GM21381 (cell line): ENCODE results near the gene ITGA6.

Experiments
- ATAC-seq: cut with Tn5 transposase; IDR thresholded peaks from one replicate; pipeline ENCODE4 v1.9.1; 2021; ENCODE audit warnings: mild to moderate bottlenecking, moderate library complexity; ENCODE audit not compliant: unreplicated experiment

ITGA6 gene

DNA sequence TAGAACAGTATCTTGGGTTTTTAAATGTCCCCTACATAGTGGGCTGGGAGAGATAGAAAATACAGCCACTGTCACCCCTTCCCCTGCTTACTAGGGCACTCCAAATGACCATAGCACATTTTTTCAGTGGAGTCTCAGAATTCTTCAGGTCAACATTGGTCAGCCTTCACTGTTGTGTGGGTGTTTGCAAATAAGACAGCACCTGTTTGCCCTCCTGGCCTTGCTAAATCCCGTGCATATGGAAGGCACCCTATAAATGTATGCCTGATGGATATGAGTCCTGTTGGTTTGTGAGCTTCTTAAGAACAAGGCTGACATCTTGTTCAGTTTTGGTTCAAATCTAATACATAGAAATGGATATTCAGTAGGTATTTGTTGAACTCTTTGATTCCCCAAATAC is 12.5 kb downstream of the ITGA6 start:
- ATAC-seq: no peak

GRCh38 chr2:172440795-172441194 is 13.4 kb downstream of the ITGA6 start:
- no peak for ATAC-seq

DNA sequence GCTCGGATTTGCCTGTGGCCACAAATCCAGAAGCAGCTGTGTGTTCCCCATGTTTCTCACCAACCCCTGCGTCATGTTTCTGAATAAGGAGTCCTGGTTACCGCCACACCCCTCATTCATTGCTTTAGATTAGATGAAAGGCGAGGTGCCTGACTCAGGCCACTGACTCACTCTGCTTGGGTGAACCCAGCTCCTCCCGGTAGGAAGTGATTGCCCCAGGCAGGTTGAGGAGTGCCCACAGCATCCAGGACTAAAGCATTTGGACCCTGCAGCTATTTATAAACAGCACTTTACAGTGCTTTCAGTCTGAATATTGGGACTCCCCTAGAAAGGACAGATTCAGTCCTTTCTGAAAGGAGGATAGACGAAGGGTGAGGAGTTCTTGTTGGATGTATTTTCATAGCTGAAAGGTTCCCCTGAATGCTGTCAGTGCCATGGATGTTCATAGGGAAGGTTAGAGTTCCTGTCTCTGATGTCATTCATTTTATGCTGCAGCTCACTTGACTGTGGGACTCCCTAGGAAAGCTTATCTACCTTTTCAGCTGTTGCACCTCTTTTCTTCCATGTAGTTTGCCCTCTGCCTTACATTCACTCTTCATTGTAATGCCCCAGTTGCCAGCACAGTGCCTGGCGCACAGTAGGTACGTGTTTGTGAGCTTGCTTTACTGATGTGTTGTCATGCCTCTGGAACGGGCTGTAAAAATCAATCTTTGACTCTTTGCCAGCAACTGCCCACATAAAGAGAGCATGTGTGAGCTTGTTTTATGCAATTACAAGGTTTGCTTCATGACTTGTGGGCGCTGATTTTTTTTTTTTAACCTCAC is 14.9 kb downstream of the ITGA6 start:
- no peak for ATAC-seq

GRCh38 chr2:172445851-172446250 is 18.5 kb downstream of the ITGA6 start:
- ATAC-seq: no peak

GRCh38 chr2:172446474-172447063 is 19.2 kb downstream of the ITGA6 start:
- ATAC-seq: no peak

GRCh38 chr2:172447811-172448493 is 20.6 kb downstream of the ITGA6 start:
- no peak for ATAC-seq

DNA sequence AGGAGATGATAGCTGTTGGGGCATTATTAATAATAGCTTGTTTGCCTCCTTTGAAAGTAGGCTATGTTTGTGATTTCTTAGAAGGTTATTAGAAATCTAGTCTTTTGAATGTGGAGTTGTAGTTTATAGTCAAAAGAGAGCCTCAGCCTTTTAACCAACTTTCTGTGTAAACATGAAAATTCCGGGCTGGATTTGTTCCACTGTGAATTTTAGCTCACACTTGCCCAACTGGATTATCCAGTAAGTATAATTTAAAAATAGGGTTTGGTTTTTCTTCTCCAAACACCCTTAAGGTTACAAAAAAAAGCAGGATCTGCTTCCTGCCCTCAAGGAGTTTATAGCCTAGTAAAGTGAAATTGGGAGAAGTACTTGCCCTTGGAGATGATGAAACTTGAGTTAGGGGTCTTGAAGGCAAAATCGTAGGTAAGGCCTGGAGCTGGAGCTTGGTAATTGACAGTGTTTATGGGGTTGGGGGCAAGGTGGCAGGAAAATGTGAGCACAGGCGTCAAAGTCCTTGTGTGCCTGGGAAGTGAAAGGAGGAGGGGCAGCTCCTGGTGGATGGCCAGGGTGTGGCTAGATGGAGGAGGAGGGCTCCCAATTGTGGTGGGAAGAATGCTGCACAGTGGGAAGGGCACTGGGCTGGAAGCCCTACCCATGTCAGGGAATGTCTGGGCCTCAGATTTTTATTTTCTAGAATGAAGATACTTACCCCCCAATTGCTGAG is 21.3 kb downstream of the ITGA6 start:
- ATAC-seq: no peak

DNA sequence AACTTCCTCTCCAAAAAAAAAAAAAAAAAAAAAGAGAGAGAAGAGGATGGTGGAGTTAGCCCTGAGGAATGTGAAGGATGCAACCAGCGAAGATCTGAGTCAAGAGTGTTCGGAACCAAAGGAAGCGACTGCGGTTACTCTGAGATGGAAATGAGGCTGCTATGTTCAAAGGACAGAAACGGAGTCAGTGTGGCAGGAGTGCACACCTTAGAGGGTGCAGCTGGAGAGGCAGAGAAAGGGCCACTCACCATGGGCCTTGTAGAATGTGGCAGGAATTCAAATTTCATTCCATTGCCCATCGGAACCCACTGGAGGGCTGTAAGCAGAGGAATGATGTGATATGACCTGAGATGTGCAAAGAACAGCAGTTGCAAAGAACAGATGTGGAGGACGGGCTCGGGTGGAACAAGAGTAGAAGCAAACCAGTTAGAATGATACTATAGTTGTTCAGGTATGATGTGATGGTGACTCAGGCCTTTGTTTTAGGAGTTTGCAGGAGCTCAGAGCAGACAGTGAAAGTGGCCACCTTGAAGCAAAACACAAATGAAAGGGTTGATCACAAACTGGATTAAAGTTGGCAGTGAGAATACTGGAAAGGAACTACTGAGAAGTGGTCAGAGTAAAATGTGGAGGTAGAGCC is 22.6 kb downstream of the ITGA6 start:
- no peak for ATAC-seq

DNA sequence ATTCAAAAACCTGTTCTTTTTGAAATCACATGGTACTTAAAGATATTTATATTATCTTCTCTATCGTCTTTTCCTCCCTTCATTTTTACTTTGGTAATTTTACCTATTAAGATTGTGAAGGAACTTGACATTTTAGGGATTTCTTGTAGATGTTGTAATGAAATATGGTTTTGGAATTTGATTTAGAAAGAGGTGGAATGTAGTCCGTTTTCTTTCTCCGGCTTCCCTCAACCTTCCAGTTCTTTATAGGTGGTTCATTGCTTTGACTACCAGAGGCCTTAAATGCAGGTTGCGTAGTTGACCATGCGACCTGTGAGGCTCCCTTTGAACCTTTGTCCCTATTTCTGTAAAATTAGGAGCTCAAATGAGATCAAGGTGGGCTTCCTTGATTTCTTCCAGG is 24.5 kb downstream of the ITGA6 start:
- no peak for ATAC-seq

DNA sequence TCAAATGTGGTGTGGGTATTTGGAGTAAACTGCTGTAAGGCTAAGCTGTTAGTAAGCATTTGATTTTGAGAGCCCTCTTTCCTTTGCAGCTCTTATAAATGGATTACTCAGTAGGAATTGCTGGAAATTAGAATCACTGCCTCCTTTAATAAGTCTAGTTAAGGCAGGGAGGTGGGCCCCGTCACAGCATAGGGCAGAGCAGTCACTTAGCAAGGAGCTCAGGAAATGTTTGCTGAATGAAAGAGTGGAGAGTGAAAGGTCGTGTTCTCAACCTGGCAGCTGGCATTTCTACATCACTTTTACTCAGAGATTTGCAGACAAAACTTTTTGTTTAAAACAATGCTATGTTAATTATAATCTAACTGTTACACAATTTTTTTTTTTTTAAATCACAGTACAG is 25.5 kb downstream of the ITGA6 start:
- no peak for ATAC-seq

DNA sequence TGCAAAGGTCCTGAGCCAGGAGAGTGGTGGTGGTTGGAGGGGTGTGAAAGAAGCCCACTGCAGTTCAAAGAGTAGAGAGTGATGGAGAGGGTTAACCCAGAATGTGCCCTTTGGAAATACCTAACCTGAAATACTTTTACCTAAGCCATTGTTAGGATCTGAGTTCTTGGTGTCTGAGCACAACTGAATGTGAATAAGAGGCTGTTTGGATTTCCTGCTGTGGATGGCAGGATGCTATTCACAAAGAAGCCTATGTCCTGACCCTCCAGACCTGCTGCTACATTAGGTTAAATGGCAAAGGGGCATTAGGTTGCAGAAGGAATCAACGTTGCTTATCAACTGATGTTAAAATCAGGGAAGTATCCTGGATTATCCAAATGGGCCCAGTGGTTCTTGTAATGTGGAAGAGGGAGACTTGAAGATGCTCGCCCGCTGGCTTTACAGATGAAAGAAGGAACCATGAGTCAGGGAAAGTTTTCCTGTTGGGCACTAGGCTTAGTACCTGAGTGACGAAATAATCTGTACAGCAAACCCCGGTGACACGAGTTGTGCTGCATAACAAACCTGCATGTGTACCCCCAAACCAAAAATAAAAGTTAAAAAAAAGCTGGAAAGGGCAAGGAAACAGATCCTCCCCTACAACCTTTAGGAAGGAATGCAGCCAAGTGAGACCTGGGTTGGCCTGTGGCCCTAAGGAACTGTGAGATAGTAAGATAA is 27.2 kb downstream of the ITGA6 start:
- ATAC-seq: no peak

DNA sequence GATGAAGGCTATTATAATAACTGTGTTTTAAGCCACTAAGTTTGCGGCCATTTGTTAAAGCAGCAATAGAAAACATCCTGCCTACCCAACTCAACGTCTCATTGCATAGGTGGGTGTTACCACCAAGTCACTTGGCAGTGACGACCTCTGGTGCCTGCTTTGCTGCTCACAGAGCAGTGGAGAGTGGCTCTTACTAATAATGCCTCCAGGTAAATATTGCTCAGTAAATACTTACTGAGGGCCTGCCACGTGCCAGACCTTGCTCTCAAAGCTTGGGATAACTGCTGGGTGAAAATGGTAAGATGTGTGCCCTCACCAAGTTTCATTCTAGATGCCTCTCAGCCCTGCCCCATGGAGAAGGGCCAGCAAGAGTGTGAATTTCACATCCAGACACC is 27.7 kb downstream of the ITGA6 start:
- ATAC-seq: no peak

- no peak for ATAC-seq
These were observed 28.6 kb downstream of the ITGA6 start for GRCh38 chr2:172456002-172456401.

GRCh38 chr2:172457536-172457935 is 30.1 kb downstream of the ITGA6 start:
- no peak for ATAC-seq

DNA sequence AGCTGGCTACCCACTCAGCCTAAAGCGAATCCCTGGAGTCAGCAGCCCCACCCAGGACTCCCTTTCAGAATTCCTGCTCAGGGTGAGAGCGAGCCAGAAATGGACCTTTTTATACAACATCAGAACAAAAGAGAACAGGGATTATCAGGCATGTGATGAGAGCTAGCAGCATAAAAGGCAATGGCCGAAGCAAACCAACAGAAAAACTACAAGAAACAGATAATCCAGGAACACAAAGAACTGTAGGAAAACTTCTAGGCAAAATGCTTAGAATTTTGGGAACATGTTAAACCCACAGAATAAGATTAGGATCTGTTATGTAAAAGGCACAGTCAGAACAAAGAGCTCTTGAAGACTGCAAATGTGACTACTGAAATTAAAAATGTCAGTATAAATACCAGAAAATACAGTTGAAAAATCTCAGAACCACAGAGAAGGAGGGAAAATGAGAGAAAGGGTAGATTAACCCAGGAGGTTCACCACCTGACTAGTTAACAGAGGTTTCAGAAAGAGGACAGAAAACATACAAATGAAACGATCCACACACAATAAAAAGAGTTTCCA is 31.3 kb downstream of the ITGA6 start:
- ATAC-seq: no peak

- no peak for ATAC-seq
These were observed 33.4 kb downstream of the ITGA6 start for GRCh38 chr2:172460780-172461201.

- no peak for ATAC-seq
These were observed 34.4 kb downstream of the ITGA6 start for GRCh38 chr2:172461591-172462372.

DNA sequence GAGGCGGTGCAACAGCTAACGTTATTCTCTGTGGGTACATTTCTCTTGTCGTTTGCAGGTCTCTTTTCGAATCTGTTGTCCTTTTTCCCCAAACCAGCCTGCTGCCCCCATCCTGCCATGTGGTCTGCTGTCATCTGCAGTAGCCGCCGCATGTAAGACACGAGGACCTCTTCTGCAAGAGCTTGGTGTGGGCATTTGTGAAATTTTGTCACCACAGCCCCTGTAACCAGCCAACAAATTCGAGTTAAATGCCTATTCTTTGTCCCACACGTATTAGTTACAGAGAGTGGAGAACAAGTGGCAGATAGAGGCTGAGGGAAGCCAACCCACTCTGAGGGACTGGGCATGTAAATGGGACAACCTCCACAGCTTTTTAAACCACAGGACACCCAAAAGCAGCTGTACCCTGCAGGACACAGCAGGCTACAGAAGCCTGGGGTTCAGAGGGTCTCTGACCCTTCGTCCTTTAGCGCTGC is 35.0 kb downstream of the ITGA6 start:
- ATAC-seq: no peak

DNA sequence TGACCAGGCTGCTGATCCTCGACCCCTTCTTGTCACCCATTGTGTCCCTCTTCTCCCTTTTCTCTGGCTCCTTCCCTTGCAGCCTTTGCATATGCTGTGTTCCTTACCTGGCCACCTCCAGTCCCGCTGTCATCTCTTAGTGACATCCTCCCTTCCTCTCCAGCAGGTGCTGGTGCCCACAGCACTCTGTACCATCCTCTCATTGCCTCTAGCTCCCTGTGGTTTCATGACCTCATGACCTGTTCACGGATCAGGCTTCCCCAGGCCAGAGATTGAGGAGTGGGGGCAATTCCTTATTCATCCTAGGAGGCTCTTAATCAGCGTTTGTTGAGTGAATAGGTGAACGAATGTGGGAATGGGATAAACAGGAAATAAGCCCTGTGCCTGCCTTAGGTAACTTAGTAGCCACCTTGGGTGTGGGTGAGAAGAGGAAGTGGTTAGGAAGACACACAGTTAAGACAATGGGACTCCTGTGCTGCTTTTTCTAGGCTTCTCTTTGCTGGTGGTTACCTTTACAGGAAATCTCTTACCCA is 35.5 kb downstream of the ITGA6 start:
- no peak for ATAC-seq
